ENCODE results near the gene VDAC1. TPM values are rescaled to one million over a fixed set of nuclear protein-coding genes. Genes with fewer than 3 reads are reported as not detected.

VDAC1 gene
- total RNA-seq, 1 donor from 2014 or later, result 224 TPM

- Histone ChIP-seq H3K9me3 (ENCODE audit: low read depth) (no peaks in the 10 kb centered on the region), H2AFZ (replicated peaks) (no peak overlapping the region), H3K27ac (no peak overlapping the region), H3K79me2 (ENCODE audit: low read depth) (peaks cover 85% of the 10 kb centered on the region), H3K4me1 (peaks cover 21% of the 10 kb centered on the region), H4K20me1 (ENCODE audit: low read depth) (peaks cover 89% of the 10 kb centered on the region), H3K27me3 (no peaks in the 10 kb centered on the region), H3K36me3 (no peaks in the 10 kb centered on the region), H3K4me3 (no peak overlapping the region), H3F3A (ENCODE audit: low read depth) (peaks cover 9% of the 10 kb centered on the region), H3K9ac (no peak overlapping the region), H3K4me2 (no peak overlapping the region)
- H3K27me3 Mint-ChIP-seq (ENCODE audit: insufficient read depth, low read depth), result peaks cover 4% of the 10 kb centered on the region
- no peak overlapping the region for H3K4me3 Mint-ChIP-seq
- DNase-seq (ENCODE audit: low spot score), result peak; percentile 16
- no peaks in the 10 kb centered on the region for H3K9me3 Mint-ChIP-seq
- no peak for TF ChIP-seq EZH2 (IDR thresholded peaks at IDR 0.05)
- TF ChIP-seq CTCF (IDR thresholded peaks at IDR 0.05), result no peak
- TF ChIP-seq EZH2phosphoT487 (IDR thresholded peaks at IDR 0.05), result no peak
- H3K4me1 Mint-ChIP-seq, result peaks cover 34% of the 10 kb centered on the region
- peaks cover 8% of the 10 kb centered on the region for H3K36me3 Mint-ChIP-seq
- H3K27ac Mint-ChIP-seq, result peak overlapping the region; percentile 6
Observed at GRCh38 chr5:133994297-133994989, 10.3 kb downstream of the VDAC1 start.

DNA sequence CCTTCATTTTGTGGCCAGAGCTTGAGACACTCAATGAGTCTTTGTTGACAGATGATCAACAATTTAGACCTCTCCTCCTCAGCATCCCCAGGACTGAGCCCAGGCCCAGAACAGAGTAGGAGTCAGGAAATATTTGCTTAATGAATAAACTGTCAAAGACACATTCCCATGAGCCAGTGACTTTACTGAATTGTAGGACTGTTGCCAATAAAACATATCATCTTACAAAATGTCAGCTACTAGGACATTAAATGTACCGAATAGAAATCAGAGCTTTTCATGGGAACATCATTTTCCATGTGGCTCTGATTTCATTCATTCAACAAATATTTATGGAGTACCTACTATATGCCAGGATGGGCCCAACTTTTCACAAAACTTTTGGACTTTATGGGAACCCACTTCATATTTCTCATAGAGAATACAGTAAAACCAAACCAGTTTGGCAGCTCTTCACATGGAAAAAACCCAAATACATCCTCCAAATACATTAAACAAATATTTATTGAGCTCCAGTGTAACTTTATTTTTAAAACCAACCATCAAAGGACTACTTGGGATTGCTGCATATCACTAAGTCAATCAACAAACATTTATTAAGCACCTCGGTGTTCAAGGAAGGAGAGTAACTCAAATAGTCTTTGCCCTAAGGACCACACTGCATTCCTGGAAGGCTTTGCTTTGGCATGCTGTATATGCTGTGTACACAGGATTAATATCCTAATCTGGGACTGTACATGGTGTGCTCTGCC, 11.4 kb downstream of the VDAC1 start:
- no peak overlapping the region for H3K27ac Mint-ChIP-seq
- no peak overlapping the region for H3K4me3 Mint-ChIP-seq
- no peak for TF ChIP-seq CTCF (IDR thresholded peaks at IDR 0.05)
- no peak for TF ChIP-seq EZH2phosphoT487 (IDR thresholded peaks at IDR 0.05)
- TF ChIP-seq EZH2 (IDR thresholded peaks at IDR 0.05), result no peak
- Histone ChIP-seq H4K20me1 (ENCODE audit: low read depth) (peaks cover 79% of the 10 kb centered on the region), H3K4me3 (no peak overlapping the region), H2AFZ (replicated peaks) (no peak overlapping the region), H3K4me2 (no peak overlapping the region), H3K9me3 (ENCODE audit: low read depth) (no peaks in the 10 kb centered on the region), H3K36me3 (peaks cover 3% of the 10 kb centered on the region), H3K4me1 (peaks cover 21% of the 10 kb centered on the region), H3F3A (ENCODE audit: low read depth) (peaks cover 5% of the 10 kb centered on the region), H3K27ac (no peak overlapping the region), H3K27me3 (no peaks in the 10 kb centered on the region), H3K9ac (no peak overlapping the region), H3K79me2 (ENCODE audit: low read depth) (peaks cover 74% of the 10 kb centered on the region)
- no peak for DNase-seq (ENCODE audit: low spot score)
- peaks cover 12% of the 10 kb centered on the region for H3K36me3 Mint-ChIP-seq
- H3K9me3 Mint-ChIP-seq, result no peaks in the 10 kb centered on the region
- peaks cover 2% of the 10 kb centered on the region for H3K27me3 Mint-ChIP-seq (ENCODE audit: insufficient read depth, low read depth)
- H3K4me1 Mint-ChIP-seq, result peaks cover 34% of the 10 kb centered on the region

DNA sequence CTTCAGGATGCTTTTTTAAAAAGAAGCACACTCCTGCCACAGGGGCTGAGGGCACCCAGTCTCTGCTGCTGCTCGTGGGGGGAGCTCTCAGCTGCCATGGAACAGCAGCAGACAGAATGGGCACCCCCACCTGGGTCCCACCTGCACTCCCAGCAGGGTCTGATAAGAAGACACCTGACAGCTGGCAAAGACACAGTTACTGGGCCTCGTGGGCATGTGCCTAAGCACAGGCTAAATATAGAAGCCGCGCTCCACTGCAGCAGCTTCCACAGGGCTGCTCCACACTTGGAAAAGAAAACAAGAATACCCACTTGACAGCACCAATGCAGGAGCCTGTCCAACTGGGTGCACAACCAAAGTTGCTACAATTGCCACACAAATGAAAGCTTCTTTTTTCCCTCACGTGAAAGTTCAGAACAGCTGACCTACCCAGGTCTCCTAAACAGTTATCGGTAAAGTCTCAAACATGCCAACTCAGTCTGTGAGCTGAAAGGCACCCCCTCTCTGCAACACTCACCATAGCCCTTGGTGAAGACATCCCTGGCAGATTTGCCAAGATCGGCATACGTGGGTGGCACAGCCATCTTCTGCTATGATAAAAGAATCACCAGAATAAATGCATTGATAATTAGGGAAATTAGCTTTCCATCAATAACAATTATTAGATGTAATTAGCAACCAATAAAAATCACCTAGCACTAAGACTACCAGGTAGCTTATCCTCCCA, 12.2 kb downstream of the VDAC1 start:
- H3K27ac Mint-ChIP-seq, result no peak overlapping the region
- no peaks in the 10 kb centered on the region for H3K27me3 Mint-ChIP-seq (ENCODE audit: insufficient read depth, low read depth)
- Histone ChIP-seq H3K4me1 (peaks cover 21% of the 10 kb centered on the region), H3K9me3 (ENCODE audit: low read depth) (no peaks in the 10 kb centered on the region), H3K79me2 (ENCODE audit: low read depth) (peaks cover 66% of the 10 kb centered on the region), H3F3A (ENCODE audit: low read depth) (peaks cover 4% of the 10 kb centered on the region), H4K20me1 (ENCODE audit: low read depth) (peaks cover 71% of the 10 kb centered on the region), H3K27ac (no peak overlapping the region), H3K36me3 (peaks cover 6% of the 10 kb centered on the region), H3K27me3 (no peaks in the 10 kb centered on the region), H2AFZ (replicated peaks) (no peak overlapping the region), H3K4me3 (no peak overlapping the region), H3K4me2 (no peak overlapping the region), H3K9ac (no peak overlapping the region)
- DNase-seq (ENCODE audit: low spot score), result no peak
- H3K9me3 Mint-ChIP-seq, result no peaks in the 10 kb centered on the region
- no peak overlapping the region for H3K4me3 Mint-ChIP-seq
- H3K36me3 Mint-ChIP-seq, result peaks cover 16% of the 10 kb centered on the region
- peaks cover 34% of the 10 kb centered on the region for H3K4me1 Mint-ChIP-seq
- TF ChIP-seq EZH2 (IDR thresholded peaks at IDR 0.05) (no peak), EZH2phosphoT487 (IDR thresholded peaks at IDR 0.05) (no peak), CTCF (IDR thresholded peaks at IDR 0.05) (no peak)
